ENCODE data around the gene MED9. TPM values are rescaled to one million over a fixed set of nuclear protein-coding genes. Genes with fewer than 3 reads are reported as not detected.

The MED9 gene
- total RNA-seq, 1 experiment from 2014 or later, result 8.1 TPM

GRCh38 chr17:17499402-17500145 lies 22.8 kb downstream of the MED9 start:
- no TSS peak for BruUV-seq (replicated peaks)
- intact Hi-C loops (cut with micrococcal nuclease), result no loop called here
- CTCF ChIA-PET, result no interaction called here

DNA sequence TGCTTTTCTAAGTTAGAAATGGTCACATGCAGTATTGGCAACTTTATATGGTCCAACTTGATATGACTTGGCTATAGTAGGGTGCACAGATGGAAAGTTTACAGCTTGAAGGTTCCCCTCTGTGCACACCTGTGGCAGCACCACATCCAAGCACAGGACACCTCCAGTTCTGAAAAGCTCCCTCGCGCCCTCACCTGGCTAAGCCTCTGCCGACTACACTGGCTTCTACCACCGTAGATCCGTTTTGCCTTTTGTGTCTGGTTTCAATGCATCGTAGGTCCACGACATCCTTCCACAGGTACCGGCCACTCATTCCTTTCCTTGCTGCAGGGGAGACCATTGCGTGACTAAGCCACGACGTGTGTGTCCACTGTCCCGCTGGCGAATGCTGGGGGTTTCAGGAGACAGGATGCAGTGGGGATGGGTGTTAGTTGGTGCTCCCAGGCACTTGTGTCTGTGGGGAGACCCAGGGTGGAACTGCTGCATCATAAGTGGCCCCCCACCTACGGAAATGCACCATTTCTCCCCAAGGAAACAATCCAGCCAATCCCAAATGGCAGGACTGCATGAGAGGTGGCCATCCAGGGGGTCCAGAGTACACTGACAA lies 24.3 kb downstream of the MED9 start:
- no TSS peak for BruUV-seq (replicated peaks)

More at GRCh38 chr17:17499402-17500145, 22.8 kb downstream of the MED9 start:
- no peaks in the 10 kb centered on the region for H3K4me1 Mint-ChIP-seq (ENCODE audit: insufficient read depth, unreplicated experiment)
- no peaks in the 10 kb centered on the region for H3K36me3 Mint-ChIP-seq (ENCODE audit: insufficient read depth, unreplicated experiment)
- DNase-seq (ENCODE audit: unreplicated experiment), result no peak
- TF ChIP-seq CTCF (IDR thresholded peaks at IDR 0.05; ENCODE audit: unreplicated experiment), result no peak
- H3K27ac Mint-ChIP-seq (ENCODE audit: low read depth, unreplicated experiment), result no peak overlapping the region
- POLR2A ChIA-PET, result no interaction called here
- H3K9me3 Mint-ChIP-seq (ENCODE audit: unreplicated experiment), result no peaks in the 10 kb centered on the region
- H3K27me3 Mint-ChIP-seq (ENCODE audit: insufficient read depth, unreplicated experiment), result peaks cover 13% of the 10 kb centered on the region
- no peak overlapping the region for H3K4me3 Mint-ChIP-seq (ENCODE audit: unreplicated experiment)

GRCh38 chr17:17502741-17503565 lies 26.2 kb downstream of the MED9 start:
- no peaks in the 10 kb centered on the region for H3K36me3 Mint-ChIP-seq (ENCODE audit: insufficient read depth, unreplicated experiment)
- peaks cover 13% of the 10 kb centered on the region for H3K27me3 Mint-ChIP-seq (ENCODE audit: insufficient read depth, unreplicated experiment)
- no peaks in the 10 kb centered on the region for H3K9me3 Mint-ChIP-seq (ENCODE audit: unreplicated experiment)
- ChIA-PET CTCF (no interaction called here), POLR2A (no interaction called here)
- no peak for DNase-seq (ENCODE audit: unreplicated experiment)
- H3K4me3 Mint-ChIP-seq (ENCODE audit: unreplicated experiment), result no peak overlapping the region
- intact Hi-C loops (cut with micrococcal nuclease), result no loop called here
- H3K27ac Mint-ChIP-seq (ENCODE audit: low read depth, unreplicated experiment), result peak overlapping the region; percentile 7
- H3K4me1 Mint-ChIP-seq (ENCODE audit: insufficient read depth, unreplicated experiment), result no peaks in the 10 kb centered on the region
- no peak for TF ChIP-seq CTCF (IDR thresholded peaks at IDR 0.05; ENCODE audit: unreplicated experiment)
- no TSS peak for BruUV-seq (replicated peaks)

More for the DNA sequence above, 24.3 kb downstream of the MED9 start:
- intact Hi-C loops (cut with micrococcal nuclease), result no loop called here
- no peak for TF ChIP-seq CTCF (IDR thresholded peaks at IDR 0.05; ENCODE audit: unreplicated experiment)
- Mint-ChIP-seq H3K4me1 (ENCODE audit: insufficient read depth, unreplicated experiment) (no peaks in the 10 kb centered on the region), H3K27me3 (ENCODE audit: insufficient read depth, unreplicated experiment) (peaks cover 13% of the 10 kb centered on the region), H3K9me3 (ENCODE audit: unreplicated experiment) (no peaks in the 10 kb centered on the region), H3K27ac (ENCODE audit: low read depth, unreplicated experiment) (no peak overlapping the region), H3K36me3 (ENCODE audit: insufficient read depth, unreplicated experiment) (no peaks in the 10 kb centered on the region), H3K4me3 (ENCODE audit: unreplicated experiment) (no peak overlapping the region)
- DNase-seq (ENCODE audit: unreplicated experiment), result no peak
- CTCF ChIA-PET, result no interaction called here
- POLR2A ChIA-PET, result no interaction called here

DNA sequence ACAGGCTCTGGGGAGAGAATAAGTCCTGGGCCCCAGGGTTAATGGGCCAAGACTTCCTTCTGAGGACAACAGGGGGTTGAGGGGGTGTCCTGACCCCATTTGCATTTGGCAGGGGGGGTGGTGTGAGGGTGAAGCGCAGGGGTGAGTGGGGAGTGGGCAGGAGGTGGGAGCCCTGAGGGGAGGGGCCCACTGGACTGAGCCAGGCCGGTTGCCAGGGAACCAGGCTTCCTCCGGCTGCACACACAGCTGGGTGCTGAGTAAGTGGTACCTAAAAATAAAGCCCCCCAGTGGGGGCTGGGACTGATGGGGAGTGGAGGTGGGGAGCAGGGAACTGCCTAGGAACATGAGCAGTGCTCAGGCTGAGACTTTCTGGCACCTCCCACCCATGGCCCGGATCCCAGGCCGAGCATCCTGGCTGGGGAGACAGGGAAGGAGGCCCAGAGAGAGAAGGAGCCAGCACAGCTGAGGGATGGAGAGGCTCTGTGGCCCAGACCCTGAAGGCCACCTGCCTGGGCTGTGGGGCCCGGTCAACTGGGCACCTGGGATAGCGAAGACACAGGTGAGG lies 26.8 kb downstream of the MED9 start:
- POLR2A ChIA-PET, result interaction anchor here (0.6 kb wide), 1 partner anchor 172 kb away, joined by 3 read pairs; no protein-coding TSS in a partner anchor
- no TSS peak for BruUV-seq (replicated peaks)
- Mint-ChIP-seq H3K9me3 (ENCODE audit: unreplicated experiment) (no peaks in the 10 kb centered on the region), H3K36me3 (ENCODE audit: insufficient read depth, unreplicated experiment) (no peaks in the 10 kb centered on the region), H3K27me3 (ENCODE audit: insufficient read depth, unreplicated experiment) (peaks cover 13% of the 10 kb centered on the region), H3K4me1 (ENCODE audit: insufficient read depth, unreplicated experiment) (no peaks in the 10 kb centered on the region), H3K4me3 (ENCODE audit: unreplicated experiment) (no peak overlapping the region), H3K27ac (ENCODE audit: low read depth, unreplicated experiment) (peak overlapping the region; percentile 7)
- CTCF ChIA-PET, result no interaction called here
- TF ChIP-seq CTCF (IDR thresholded peaks at IDR 0.05; ENCODE audit: unreplicated experiment), result no peak
- intact Hi-C loops (cut with micrococcal nuclease), result no loop called here
- no peak for DNase-seq (ENCODE audit: unreplicated experiment)
